Activated CD4-positive, alpha-beta T cell treated with anti-CD3 and anti-CD28 coated beads, Interleukin-2, amount 50 U/mL, for 48 hours (primary cell): ENCODE data around the gene DUSP8.
"Not testable (repeated sequence)": the region's sequence is repeated elsewhere in the genome, so short reads cannot be mapped to it uniquely, and the experiment has no call there.

Experiments used
- DNase-seq, 2 experiments: peaks; one replicate each; pipeline ENCODE4 v3.0.0-alpha.2; 2020

DUSP8 gene

GRCh38 chr11:1589191-1589963, 17.3 kb upstream of the DUSP8 start:
- peak in 1 of 2 experiments; percentile 23 for DNase-seq

GRCh38 chr11:1586699-1587098, 14.6 kb upstream of the DUSP8 start:
- no peak for DNase-seq

DNA sequence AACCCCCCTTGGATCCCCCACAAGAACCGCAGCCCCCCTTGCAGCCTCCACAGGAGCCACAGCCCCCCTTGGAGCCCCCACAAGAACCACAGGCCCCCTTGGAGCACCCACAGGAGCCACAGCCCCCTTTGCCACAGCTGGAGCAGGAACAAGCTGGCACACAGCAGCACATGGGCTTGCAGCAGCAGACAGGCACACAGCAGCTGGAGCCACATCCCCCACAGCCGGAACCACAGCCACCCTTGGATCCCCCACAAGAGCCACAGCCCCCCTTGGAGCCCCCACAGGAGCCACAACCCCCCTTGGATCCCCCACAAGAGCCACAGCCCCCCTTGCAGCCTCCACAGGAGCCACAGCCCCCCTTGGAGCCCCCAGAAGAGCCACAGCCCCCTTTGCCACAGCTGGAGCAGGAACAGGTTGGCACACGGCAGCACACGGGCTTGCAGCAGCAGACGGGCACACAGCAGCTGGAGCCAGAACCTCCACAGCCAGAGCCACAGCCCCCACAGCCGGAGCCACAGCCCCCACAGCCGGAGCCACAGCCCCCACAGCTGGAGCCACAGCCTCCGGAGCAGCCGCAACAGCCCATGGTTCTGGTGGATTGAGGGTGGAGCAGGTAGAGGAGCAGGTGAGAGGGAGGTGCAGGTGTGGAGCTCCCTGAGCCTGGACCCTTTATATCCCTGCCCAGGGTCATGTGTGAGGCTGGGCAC, 12.7 kb upstream of the DUSP8 start, which contains the start of gene KRTAP5-1:
TSS of gene KRTAP5-1 (minus strand) at position 623 of the 710 bp plus-strand sequence. CDS start at position 589, 34 bp downstream.
- DNase-seq = not testable (repeated sequence)

- not testable (repeated sequence) for DNase-seq
These were observed 10.8 kb upstream of the DUSP8 start for GRCh38 chr11:1582909-1583308.

DNA sequence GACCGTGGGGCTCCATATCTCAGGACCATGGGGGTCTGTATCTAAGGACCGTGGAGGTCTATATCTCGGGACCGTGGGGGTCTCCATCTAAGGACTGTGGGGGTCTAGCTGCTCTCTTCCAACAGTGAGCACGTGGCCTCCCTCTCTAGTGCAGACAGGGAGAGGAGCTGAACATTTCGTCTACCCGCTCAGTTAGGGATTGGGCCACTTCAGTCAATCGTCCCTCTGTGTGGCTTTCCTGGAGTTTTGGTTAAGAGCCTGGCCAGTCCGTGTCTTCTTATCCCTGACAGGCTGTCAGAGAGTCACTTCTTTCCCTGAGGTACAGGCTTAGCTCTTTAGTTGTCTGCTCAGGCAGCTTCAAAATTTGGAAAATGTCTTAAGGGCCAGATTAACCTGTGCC, 9.9 kb upstream of the DUSP8 start:
- no peak for DNase-seq

DNA sequence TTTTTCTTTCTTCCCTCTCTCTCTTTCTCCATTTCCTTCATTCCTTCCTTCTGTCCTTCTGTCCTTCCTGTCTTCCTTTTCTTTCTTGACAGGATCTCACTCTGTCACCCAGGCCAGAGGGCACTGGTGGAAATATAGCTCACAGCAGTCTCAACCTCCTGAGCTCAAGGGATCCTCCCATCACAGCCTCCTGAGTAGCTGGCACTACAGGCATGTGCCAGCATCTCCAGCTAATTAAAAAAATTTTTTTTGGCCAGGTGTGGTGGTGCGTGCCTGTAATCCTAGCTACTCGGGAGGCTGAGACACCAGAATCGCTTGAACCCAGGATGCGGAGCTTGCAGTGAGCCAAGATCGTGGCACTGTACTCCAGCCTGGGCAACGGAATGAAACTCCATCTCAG, 4.8 kb upstream of the DUSP8 start:
- no peak for DNase-seq

- DNase-seq = not testable (repeated sequence)
These were observed 3.7 kb upstream of the DUSP8 start for GRCh38 chr11:1575756-1576155.

GRCh38 chr11:1574933-1575242, 2.8 kb upstream of the DUSP8 start:
- no peak for DNase-seq

GRCh38 chr11:1574238-1574932, 2.3 kb upstream of the DUSP8 start:
- DNase-seq = peak; percentile 56 to 64

- no peak for DNase-seq
These were observed 1.8 kb upstream of the DUSP8 start for GRCh38 chr11:1573903-1574237.

GRCh38 chr11:1573077-1573902, 1.2 kb upstream of the DUSP8 start:
- DNase-seq = peak; percentile 22 to 37

DNA sequence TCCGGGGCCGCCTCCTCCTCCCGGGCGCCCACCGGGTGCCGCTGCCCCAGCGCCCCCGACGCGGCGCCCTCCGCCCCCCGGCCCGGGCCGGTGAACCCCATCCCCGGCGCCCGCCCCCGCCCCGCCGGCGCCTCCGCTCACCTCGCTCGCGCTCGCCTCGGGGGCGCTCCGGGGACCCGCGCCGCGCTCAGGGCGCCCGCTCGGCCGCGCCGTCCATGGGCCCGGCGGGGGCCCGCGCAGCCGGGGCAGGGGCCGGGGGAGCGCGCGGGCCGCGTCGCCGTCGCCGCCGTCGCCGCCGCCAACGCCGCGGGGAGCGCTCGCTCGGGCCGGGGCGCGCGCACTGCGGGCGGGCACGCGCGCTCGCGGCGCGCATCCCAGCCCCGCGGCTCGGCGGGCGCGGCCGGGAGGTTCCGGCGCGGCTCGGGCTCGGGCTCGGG, 293 bp downstream of the DUSP8 start:
- DNase-seq = no peak

GRCh38 chr11:1570896-1571759, 943 bp downstream of the DUSP8 start:
- no peak for DNase-seq

DNA sequence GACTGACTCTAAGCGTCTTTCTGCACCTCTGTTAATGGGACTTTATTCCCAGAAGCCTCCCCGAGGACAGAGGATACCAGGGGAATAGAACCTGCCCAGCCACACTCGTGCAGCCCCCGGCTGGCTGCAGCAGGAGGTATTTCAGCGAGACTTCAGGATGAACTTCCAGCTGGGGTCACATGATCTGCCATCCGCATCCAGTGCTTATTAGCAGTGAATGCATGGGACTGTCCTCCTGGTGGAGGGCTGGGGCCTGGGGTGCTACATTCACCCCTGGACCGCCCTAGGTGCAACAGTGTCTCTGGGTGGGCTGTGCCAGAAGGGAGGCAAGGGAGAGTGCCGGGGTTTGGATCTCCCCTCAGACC, 1.6 kb downstream of the DUSP8 start:
- no peak for DNase-seq

- DNase-seq = no peak
These were observed 2.0 kb downstream of the DUSP8 start for GRCh38 chr11:1570001-1570453.

DNA sequence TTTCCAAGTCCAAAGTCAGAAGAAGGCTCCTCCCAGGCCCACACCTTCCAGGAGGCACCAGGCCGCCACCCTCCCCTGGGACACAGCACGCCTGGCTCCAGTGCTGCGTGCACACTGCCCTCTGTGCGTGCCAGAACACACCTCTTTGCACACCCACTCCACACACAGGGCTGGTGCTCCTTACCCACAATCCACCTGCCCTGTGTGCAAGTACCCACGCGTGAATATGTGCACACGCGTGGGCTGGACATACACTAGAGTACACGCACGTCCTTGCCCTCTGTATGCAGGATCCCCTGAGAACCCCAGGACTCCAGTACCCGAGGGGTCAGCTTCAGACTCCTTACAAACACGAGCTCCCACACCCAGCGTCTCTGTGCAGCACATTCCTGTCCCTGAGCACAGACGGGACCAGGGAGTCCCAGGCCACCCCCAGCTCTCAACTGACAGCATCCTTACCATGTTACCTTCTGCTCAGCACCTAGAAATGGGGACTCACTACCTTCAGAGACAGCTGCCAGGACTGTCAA, 2.8 kb downstream of the DUSP8 start:
- DNase-seq = no peak

DNA sequence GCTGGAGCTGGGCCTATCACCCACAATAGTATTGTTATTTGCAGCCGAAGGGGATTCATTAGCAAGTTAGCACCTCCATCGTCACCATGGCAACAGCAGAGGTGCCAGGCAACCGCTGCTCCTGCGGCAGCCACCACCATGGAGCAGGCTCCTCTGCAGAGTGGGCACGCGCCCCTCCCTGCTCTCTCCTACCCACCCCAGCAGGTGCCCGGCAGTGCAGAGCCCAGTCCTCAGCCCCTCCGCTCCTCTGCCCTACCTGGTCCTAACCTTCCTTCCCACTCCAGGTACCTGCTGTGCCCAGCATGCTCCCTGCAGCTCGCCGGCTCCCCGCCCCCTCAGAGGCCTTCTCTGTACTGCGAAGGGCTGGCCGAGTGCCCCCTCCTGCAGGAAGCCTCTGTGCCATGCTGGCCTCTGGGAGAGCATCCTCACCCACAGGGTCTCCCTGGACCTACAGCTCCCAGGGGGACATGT, 3.6 kb downstream of the DUSP8 start:
- no peak for DNase-seq

GRCh38 chr11:1567721-1568100, 4.4 kb downstream of the DUSP8 start:
- no peak for DNase-seq

DNA sequence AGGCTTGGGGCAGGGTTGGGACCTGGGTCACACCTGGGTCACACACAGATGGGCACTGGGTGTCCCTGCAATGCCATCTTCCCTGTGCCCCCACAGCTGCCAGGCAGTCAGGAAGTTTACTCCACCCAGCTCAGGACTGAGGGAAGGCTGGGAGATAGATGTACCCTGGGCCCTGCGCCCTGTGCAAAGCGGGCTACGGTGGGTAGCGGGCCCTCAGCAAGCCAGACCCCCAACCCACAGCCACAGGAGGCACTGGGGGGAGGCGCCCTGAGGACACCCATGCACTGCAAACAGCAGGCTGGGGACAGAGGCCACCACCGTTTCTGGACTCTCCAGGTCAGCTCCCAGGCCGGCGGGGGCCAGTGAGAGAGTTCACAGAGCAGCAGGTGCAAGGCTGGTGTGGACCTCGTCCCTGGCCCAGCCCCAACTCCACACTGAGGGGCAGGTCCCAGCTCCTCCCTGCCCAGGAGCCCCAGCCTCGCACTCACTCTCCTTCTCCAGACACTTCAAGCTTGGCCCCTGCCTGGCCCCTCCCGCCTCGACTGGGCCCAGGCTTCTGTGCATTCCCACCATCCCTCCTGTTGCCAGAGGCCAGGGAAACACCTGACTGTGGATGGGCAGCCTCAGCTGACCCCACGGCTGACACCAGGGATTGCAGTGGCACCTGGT, 4.9 kb downstream of the DUSP8 start:
- no peak for DNase-seq

DNA sequence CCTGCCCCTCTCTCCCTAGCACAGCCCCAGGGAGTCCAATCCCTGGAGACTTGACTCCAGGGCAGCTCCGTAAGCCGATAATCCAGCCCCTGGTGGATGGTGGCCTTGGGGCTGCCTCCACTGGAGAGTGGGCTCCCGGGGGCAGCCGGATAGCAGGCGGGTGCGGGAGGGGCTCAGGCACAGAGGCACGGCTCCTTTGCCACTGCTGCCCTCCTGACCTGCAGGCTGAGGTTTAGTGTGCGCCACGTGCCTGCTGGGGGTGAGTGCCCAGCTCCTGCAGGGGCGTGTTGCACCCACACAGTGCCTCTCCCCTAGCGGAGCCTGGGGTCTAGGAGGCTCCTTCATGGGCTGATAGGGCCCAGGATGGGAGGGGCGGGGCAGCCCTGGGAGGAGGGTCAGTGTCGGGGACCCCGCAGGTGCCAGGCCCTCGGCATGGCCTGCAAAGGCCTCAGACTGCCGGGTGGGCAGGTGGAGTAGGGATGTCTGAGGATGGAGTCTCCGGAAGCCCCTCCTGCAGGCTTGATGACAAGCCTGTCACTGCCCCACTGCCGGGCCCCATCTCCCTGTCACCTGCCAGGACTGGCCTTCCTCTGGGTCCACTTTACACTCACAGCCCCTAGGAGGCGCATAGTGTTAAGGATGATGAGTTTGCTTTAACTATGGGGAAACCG, 5.6 kb downstream of the DUSP8 start:
- no peak for DNase-seq

DNA sequence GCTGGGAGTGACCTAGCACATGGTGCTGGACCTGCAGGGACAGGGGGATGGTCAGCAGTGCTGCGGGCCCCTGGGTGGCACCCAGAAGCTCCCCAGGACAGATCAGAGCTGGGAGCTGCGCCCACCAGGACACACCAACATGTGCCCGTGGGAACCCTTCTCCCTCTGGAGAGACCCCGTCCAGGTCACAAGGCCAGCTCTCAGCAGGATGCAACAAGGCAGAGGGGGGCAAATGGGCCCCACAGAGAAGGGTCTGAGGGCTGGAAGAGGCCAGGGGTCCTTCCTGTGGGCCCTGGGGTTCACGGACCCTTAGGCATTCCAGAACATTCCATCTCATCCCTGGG, 6.2 kb downstream of the DUSP8 start:
- DNase-seq = no peak
